HG02763 (cell line): ENCODE data around the gene SUPT3H.

Experiments
- ATAC-seq: cut with Tn5 transposase; IDR thresholded peaks from one replicate; pipeline ENCODE4 v1.9.1; 2021; ENCODE audit warnings: mild to moderate bottlenecking, moderate library complexity; ENCODE audit not compliant: unreplicated experiment

The SUPT3H gene

DNA sequence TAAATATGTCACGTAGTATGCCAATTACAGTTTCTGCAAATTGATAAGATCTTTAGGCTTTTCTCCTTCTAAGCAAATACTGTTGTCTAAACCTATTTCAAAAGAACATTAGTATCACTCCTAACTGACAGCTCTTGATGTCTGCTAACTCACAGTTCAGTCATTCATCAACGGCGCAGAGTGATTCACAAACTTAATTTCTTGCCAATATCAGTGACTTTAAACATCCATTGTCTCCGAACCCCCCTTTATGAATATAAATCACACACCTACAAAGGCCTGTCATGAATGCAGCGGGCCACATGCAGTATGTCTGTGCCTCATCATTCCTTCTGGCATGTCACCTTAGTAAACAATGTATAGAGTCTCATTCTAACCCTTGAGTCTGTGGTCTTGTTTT is 569.6 kb downstream of the SUPT3H start:
- no peak for ATAC-seq

DNA sequence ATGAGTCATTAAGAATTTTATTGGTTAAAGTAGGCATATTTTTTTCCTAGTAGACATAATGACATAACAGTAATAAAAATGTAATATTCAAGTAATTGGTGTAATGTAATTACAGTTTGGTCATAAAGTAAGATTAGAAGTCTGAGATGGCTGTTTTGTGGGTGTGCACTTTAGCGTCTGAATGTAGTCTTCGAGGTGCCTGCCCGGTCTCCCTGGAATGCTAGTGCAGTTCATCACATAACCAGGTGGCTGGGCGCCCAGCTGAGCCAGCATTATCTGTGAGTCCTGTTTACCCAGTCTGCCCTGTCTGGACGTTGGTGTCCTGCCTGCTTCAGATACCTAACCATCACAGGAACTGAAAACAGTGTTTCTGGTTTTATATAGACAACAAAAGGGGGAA is 571.1 kb downstream of the SUPT3H start:
- no peak for ATAC-seq

DNA sequence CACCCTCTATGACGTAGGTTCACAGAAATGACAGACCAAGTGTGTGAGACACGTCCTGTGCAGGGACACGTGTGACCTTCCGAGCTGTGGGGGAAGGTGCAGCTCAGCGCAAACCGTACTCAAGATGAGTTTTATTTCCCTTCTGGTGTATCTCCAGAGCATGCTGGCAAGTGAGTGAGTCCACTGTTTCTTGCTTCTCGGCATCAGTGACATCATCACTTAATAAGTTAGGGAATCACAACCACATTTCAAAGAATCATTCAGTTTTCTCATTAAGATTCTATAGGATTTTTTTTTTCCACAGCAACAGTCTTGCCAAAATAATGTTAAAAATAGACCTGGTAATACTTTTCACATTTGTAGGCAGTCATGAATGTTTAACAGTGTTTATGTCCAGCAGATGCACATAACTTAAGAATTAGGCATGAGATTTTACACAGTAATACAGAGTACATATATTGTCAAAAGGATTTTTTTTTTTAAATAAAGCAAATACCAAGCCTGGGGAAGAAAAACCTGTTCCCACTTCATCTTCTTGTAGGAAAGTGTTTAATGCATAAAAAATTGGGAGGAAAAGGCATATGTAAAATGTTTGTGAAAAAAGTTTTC is 572.4 kb downstream of the SUPT3H start:
- no peak for ATAC-seq

DNA sequence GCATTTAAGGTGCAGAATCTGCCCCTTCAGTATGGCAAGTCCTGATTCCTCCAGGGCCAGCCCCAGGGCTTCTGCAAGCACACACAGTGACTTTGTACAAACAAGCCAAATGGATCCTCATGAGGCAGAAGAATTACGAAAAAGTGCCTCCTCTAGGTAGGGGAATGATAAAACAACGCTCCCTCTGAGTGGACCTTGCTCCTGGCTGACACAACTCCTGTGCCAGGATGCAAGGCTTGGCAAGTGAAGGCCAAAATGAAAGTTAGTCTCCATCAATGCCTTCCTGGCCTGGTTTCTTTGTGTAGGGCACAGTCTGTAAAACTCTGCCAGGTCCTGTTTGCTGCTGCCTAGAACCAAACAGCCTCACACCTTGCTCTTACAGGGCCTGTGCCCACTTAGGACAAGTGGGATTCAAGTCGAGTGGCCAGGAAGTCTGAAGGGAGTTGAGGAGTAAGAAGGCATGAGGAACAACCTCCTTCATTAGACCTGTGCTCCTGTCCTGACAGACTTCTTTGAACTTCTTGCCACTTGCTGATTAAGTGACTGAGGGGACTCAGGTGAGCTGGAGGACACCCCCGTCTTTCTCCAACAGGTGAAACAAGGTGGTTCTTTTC is 573.1 kb downstream of the SUPT3H start:
- ATAC-seq = no peak

DNA sequence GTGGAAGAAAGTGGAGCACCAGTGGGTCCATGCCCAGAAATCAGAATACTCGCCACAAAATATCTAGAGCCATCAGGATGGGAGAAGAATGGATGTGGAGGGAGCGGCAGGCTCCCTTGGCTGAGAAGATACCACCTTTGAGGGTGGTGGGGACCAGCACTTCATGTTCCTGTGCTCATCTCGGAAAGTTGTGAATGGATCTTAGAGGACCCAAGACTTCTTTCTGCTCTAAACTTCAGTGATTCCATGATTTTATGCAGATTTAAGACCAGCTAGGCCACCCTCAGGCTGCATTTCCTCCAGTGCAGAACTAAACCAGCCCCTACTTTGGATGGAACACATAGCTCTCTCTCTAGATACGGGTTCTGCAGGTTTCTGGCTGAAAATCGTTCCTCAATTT is 573.7 kb downstream of the SUPT3H start:
- no peak for ATAC-seq

DNA sequence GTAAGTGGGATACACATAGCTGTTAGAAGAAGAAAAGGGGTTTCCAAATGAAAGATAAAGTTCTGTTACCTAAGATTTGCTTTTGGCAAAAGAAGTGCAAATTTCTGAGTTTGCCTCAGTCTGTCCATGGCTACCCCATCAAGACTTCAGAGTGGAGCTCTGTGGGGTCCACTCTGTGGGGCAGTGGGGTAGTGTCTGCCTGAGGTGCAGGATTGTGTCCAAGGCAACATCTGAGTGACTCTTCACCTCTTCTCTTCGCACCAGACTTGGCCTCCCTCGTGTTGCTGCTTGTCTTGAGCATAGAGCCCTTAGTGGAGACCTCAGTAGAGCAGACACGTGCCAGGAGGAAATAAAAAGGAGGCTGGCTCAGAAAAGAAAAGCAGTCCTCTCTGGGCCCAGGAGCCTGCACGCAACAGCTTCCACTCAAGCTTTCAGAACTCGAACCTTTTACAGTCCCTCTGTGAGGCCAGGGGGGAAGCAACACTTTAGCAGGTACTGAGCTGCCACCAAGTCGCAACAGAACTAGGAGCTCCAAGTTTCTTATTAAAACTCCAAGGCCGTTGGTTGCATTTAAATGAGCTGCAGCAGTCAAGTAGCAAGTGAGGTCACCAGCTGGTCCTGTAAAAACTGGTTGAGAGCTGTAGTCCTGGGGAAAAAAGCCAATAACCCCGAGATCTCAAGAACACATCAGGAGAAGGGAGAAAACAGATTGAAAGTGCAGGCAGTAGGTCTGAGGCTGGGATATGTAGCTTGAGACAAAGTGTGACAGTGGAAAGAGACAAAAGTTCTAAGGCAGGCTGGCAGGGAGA is 576.7 kb downstream of the SUPT3H start:
- no peak for ATAC-seq

DNA sequence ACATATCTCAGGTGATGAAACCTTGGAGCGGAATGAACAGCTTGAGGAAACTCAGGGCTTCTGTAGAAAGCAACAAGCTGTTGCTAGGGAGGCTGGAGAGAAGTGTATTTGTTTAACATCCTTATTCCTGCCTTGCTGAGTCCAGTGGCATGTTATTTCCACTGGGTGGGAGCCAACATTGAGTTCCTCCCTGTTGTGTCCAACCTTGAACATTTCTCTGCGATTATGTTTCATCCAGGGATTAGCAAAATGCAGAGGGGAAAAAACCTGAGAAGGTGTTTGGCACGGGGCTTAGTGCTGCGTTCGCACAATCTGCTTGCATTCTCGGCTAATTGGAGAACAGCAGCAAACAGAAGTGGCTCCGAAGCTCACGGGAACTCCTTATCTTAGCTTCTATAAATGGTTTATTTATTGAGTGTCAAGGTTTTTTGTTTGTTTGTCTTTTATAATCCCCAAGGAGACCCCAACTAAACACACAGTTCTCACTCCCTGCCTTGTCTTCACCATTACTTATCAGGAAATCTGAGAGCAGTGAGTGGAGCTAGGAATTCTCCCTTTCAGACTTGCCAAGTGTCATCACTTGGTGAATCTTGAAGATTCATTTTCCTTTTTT is 577.5 kb downstream of the SUPT3H start:
- ATAC-seq = no peak

DNA sequence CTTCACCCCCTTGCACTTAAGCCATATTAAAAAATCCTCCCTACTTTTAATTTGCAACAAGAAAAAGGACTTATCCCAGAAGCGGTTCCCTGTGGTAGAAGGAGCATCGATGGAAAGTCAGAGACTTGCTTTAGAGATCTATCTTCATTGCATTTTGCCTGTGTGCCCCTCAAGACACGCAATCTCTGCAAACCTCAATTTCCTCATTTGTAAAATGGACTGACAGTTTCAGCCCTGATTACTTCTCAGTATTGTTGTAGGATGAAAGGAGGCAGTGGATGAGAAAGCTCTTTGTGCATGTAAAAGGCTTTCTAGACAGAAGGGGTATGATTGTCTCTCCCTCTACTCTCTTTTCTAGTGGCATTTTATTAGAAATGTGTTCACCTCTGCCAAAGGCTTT is 580.0 kb downstream of the SUPT3H start:
- ATAC-seq = no peak

DNA sequence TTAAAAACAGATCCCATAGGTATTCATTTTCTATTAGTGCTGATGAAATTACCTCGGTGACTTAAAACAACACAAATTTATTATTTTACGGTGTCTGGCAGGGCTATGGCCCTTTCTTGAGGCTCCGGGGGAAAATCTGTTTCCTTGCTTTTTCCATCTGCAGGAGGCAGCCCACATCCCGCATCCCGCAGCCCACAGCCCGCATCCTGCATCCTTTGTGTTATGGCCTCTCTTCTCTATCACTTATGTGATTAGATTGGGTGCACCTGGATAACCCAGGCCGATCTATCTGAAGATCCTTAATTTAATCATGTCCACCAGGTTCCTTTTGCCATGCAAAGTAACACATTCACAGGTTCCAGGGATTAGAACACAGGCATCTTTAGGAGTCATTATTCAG is 582.4 kb downstream of the SUPT3H start:
- ATAC-seq = no peak

DNA sequence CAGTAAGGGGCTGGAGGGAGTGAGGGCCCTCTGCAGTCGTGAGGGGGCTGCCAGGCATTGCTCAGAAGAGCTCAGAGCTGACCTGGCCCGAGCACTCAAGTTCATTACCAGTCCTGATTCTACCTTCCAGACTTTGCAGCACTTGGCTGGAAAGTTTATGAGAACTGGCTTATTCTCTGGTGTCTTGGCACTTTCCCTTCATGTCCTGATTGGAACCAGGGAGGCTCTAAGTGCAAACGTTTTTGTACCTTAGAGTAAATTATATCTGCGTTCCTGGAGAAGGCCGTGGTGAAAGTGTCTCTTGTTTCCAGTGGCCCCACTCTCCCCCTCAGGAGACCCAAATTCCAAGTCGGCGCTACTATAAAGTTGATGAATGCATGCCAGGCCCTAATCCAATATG is 587.9 kb downstream of the SUPT3H start:
- ATAC-seq = no peak

DNA sequence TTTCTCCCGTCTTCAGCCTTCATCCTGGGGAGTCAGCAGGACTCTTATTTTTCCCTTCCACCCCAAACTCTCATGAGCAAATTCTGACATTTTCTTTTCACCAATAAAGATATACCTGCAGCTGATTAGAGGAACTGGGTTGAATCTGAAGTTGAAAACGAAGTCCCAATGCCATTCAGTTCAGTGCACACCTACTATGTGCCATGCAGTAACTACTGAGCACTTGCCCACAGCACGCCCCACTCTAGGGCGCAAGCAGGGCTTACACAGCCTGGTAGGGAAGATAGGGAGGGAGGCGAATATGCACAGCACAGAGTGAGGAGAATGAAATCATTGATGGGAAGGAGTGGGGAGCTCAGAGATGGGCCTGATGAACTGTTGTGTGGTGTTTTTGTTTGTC is 588.7 kb downstream of the SUPT3H start:
- no peak for ATAC-seq

DNA sequence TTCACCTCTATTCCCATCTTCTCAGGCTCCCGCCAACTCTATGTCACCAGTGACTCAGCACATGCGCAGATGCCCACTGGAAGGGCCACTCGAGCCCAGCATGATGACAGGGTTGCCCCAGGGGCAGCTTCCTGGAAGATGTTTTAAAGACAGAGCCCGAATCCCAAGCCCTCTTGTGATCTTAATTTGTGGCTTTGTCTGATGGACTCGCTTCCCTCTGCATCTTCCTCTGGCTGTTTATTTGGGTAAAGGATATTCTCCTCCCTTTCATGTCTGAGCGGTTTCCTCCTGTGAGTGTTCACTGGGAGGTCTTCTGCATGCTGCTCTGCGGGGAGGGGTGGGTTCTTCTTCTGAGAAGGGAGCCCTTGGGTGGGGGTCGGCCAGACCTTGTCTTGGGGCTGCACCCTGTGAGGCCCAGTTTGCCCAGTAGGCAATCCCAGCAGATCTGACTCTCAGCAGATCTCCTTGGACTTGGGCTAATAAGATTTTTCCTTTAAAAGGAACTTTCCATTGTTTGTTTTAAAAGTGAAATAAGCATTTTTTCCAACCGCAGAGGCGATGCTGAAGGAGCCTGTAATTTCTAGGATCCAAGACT is 589.2 kb downstream of the SUPT3H start:
- ATAC-seq = no peak

DNA sequence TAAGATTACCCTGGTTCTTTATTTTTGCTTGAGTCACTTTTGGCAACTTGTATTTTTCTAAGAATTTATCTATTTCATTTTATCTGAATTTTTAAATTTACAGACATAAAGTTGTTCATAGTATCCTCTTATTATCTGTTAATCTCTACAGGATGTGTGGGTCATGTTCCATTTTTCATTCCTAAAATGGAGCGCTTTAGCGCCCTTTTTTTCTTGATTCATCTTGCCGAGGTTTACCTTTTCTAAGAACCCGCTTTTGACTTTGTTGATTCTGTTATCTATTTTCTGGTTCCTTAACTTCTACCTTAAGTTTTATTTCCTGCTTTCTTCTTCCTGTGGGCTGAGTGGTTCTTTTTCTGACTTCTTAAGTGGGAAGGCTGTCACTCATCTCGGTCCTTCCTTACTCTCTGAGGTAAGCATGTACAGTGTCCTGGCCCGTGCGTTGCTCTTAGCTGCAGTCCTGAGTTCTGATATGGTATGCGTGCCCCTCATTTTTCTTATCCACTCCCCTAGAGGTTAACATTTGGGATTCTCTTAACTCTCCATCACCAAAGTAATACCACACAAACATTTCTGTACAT is 590.4 kb downstream of the SUPT3H start:
- ATAC-seq = no peak

DNA sequence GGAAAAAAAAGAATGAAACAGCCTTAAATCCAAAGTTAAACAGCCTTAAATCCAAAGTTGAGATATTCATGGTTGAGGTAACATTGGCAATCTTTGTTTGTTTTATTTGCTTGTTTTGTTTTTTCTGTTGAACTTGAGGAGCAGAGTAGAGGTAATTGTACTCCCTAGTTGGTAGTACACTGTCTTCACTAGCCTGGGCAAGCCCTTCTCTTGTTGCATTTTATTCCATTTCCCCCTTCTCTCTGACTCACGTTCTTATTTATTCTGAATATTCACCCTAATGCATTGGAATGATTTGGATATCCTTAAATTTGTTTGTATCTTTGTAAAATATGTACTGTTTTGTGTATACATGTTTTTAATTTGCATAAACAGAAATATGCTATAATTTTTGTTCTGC is 592.6 kb downstream of the SUPT3H start:
- ATAC-seq = no peak

DNA sequence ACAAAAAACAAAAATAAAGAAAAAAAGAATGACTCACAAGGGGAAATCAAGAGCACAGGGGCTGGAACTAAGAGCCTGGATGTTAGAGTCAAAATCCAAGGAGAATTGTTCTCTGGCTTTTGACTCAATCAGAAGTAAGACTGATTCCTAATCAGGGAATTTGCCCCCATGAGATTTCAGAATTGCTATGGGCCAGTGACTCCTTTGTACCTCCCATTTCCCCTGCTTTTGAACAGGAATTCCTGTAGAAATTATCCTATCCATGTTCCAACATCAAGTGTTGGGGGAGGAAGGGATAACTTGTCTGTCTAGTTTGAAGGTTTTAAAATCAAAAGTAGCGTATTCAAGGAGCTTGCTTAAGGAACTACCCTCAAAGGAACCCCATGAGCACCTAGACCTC is 593.5 kb downstream of the SUPT3H start:
- no peak for ATAC-seq

DNA sequence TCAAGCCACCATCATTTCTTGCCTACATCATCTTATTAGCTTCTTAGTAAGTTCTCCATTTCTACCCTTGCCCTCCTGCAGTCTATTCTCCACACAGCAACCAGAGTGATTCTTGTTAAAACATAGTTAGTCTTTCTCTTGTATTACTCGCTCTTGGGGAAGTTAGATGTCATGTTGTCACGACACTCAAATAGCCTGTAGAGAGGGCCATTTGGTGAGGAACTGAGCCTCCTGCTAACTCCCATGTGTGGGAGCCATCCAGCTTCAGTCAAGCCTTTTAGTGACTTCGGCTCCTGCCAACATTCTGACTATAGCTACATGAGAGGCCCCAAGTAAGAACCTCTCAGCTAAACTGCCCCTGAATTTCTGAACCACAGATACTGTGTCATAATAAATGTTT is 594.8 kb downstream of the SUPT3H start:
- no peak for ATAC-seq

DNA sequence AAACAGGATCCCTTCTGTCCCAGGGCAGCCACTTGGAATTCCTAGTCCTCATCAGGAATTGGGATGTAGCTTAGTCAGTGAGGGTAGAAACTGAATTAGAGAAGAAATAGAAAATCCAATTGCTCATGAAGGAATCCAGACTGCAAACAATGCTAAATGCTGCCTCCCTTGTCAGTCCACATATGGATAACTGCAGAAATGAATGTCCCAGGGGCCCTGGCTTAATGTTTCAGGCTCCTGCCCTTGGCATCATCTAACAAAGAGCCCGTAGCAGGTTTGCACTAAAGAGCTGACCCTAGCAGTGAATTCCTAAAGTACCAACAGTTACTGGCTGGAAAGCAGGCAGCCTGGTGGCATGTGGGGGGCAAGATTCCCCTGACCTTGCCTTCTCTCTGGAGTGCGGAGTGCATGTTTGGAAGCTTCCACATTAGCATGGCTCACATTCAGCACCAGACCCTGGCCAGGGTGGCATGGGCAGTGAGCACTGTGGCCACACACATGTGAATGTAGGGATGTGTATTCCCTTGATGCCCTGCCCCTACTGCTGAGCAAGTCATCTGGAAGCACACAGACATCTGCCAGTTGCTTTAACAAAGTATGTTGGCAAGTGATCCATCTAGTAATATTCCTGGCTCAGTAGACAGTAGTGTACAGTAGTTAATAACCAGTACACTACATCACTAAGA is 595.7 kb downstream of the SUPT3H start:
- no peak for ATAC-seq

DNA sequence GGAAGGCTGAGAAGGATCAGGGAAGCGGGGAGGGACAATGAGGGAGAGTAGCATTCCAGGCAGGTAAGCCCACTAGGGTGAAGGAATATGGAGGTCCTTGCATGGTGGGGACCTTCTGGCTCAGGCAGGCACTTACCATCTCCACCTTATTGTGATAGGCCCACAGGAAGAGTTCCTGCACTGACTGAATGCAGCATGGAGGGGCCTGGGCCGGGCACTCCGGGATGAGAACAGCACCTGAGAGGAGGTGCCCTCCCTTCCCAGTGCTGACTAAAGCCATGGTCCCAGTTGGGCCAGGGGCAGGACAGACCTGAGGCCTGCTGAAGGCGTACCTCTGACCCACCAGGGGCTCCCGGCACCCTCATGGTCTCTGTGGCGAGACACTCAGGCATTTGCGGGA is 597.6 kb downstream of the SUPT3H start:
- no peak for ATAC-seq

DNA sequence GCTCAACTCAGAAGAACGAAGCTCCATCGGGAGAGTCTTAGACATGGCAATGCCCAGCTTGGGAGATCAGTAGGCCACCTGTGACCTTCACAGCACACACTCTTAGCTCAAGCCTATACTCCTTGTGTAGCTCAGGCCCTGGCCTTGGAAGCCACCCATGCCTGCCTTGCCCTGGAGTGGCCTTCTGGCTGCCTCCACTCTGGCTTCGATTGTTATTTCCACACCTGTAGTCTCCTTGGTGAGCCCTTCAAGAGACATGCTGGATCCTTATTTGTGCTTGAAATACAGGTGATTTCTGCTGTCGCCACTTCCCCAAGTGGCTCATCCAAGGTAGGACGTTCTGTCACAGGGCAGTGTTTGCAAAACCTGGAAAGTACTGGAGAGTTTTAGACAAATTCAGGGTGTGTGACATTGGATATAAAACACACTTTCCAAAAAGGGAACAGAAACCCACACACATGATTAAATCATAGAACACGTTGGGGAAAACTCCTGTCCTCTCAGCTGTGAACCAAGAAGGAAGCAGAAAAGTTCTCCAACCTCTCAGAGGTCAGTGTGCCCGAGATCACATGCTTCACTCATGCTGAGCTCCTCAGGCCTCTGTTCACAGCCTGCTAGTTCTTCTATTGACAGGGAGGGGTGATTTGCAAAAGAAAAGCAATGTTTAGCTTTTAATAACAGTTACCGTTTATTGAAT is 598.5 kb downstream of the SUPT3H start:
- no peak for ATAC-seq
